K562 (cell line): ENCODE results near the gene ANKRD13A. TPM values are rescaled to one million over a fixed set of nuclear protein-coding genes. Genes with fewer than 3 reads are reported as not detected.

Experiments used
- ATAC-seq: fragments of 200-7000 bp; cut with Tn5 transposase; 3 replicates; pipeline ENCODE4 v1.9.1; 2020; ENCODE audit warnings: moderate library complexity
- BruUV-seq: library from RNA; stranded (reverse); fragments of 400-500 nt; replicated peaks from 2 replicates; lab custom pipeline; 2021; lab: Mats Ljungman, UMichigan
- CTCF ChIA-PET: fragments of 300-600 bp; formaldehyde crosslinking; extraction: SDS; loops from one replicate; lab custom pipeline; 2021; ENCODE audit warnings: low intra/inter-chr PET ratio; lab: Yijun Ruan, JAX
- POLR2A ChIA-PET: fragments of 300-600, 350-650 bp; sonication (Branson Sonifier 250); formaldehyde crosslinking; extraction: SDS; loops from one replicate; lab custom pipeline; 2021; ENCODE audit warnings: antibody characterized with exemption, inconsistent platforms; lab: Yijun Ruan, JAX
- DNase-seq, 4 experiments: peaks; one replicate each; pipeline versions ENCODE4 v3.0.0 to v3.0.0-alpha.2; 2011 to 2018; ENCODE audit warnings: low spot score in 3 of 4, mixed read lengths in 3 of 4; ENCODE audit errors: extremely low read depth in 1 of 4
- FAIRE-seq: peaks from 2 replicates; lab custom pipeline; 2011; peaks lifted over from hg19 to GRCh38; lab: Jason Lieb, UNC
- H2AFZ ChIP-seq: 2 replicates; pipeline ENCODE4 v1.6.0; 2011; ENCODE audit warnings: low read depth, low read length, control low read depth, inconsistent platforms
- H3K27ac ChIP-seq: fragments of 200-600 bp; 3 replicates; pipeline ENCODE4 v1.8.0; 2011; ENCODE audit warnings: low read depth, mild to moderate bottlenecking, control low read depth, inconsistent platforms, low read length, moderate library complexity, mixed read lengths; ENCODE audit errors: extremely low read depth
- H3K27me3 ChIP-seq, 2 experiments: fragments of 300-600 bp in 1 of 2; 2 replicates in 1 of 2; 3 replicates in 1 of 2; pipeline versions ENCODE4 v1.6.0 to v1.8.0; 2011; ENCODE audit warnings: inconsistent platforms in 2 of 2, low read length in 2 of 2, mild to moderate bottlenecking in 1 of 2, mixed read lengths in 1 of 2, moderate library complexity in 1 of 2; ENCODE audit not compliant: control insufficient read depth in 2 of 2, insufficient read depth in 2 of 2
- H3K36me3 ChIP-seq: fragments of 300-600 bp; 3 replicates; pipeline ENCODE4 v1.8.0; 2011; ENCODE audit warnings: mild to moderate bottlenecking, low read length, inconsistent platforms; ENCODE audit not compliant: control insufficient read depth, insufficient read depth
- H3K4me1 ChIP-seq, 2 experiments: fragments of 200-600 bp in 1 of 2; replicated peaks in 1 of 2; 2 replicates in 1 of 2; 3 replicates in 1 of 2; pipeline versions ENCODE4 v1.5.1 to v1.8.0; 2011; ENCODE audit warnings: inconsistent platforms in 2 of 2, low read length in 2 of 2, mild to moderate bottlenecking in 1 of 2, mixed read lengths in 1 of 2, moderate library complexity in 1 of 2; ENCODE audit not compliant: control insufficient read depth in 2 of 2, insufficient read depth in 2 of 2
- H3K4me2 ChIP-seq: 2 replicates; pipeline ENCODE4 v1.6.1; 2011; ENCODE audit warnings: low read length, control low read depth, inconsistent platforms, mixed read lengths; ENCODE audit not compliant: insufficient read depth
- H3K4me3 ChIP-seq: fragments of 200-600 bp; sonication (generic), shearing (Covaris generic); 2 replicates; pipeline ENCODE4 v1.5.1; 2016; ENCODE audit warnings: control low read depth, inconsistent platforms
- H3K79me2 ChIP-seq: fragments of 200-600 bp; 3 replicates; pipeline ENCODE4 v1.8.0; 2011; ENCODE audit warnings: low read length, inconsistent platforms; ENCODE audit not compliant: control insufficient read depth, insufficient read depth
- H3K9ac ChIP-seq, 2 experiments: 2 replicates each; pipeline versions ENCODE4 v1.6.0 to v1.6.1; 2011; ENCODE audit warnings: low read depth in 2 of 2, low read length in 2 of 2, control low read depth in 1 of 2, inconsistent platforms in 1 of 2, mild to moderate bottlenecking in 1 of 2, mixed read lengths in 1 of 2; ENCODE audit not compliant: insufficient read depth in 1 of 2
- H3K9me1 ChIP-seq: one replicate; pipeline ENCODE4 v1.6.0; 2011; ENCODE audit warnings: inconsistent platforms, mild to moderate bottlenecking, low read length, moderate library complexity; ENCODE audit not compliant: control insufficient read depth, insufficient read depth
- H3K9me3 ChIP-seq: replicated peaks from 2 replicates; pipeline ENCODE4 v1.5.1; 2011; ENCODE audit warnings: low read depth, low read length, inconsistent platforms; ENCODE audit not compliant: control insufficient read depth, insufficient read depth
- H4K20me1 ChIP-seq: replicated peaks from 2 replicates; pipeline ENCODE4 v1.6.1; 2011; ENCODE audit warnings: low read length, inconsistent platforms, mixed read lengths; ENCODE audit not compliant: control insufficient read depth, insufficient read depth
- ASH1L ChIP-seq: fragments of 450-650 bp; IDR thresholded peaks from 2 replicates; pipeline ENCODE4 v1.6.1; 2018; ENCODE audit warnings: borderline replicate concordance, mild to moderate bottlenecking, low read depth; ENCODE audit not compliant: partially characterized antibody
- BHLHE40 ChIP-seq: IDR thresholded peaks from 2 replicates; pipeline ENCODE4 v1.6.1; 2011; ENCODE audit warnings: low read length, improper control_type of control experiment
- DNMT1 ChIP-seq: fragments of 450-650 bp; IDR thresholded peaks from 2 replicates; pipeline ENCODE4 v1.6.1; 2016; ENCODE audit warnings: antibody characterized with exemption, mild to moderate bottlenecking
- HDAC3 ChIP-seq: fragments of 450-650 bp; IDR thresholded peaks from 2 replicates; pipeline ENCODE4 v1.6.1; 2018; ENCODE audit warnings: borderline replicate concordance, mild to moderate bottlenecking, moderate library complexity; ENCODE audit not compliant: partially characterized antibody
- RBBP5 ChIP-seq: fragments of 200-600 bp; sonication (generic); IDR thresholded peaks from 2 replicates; pipeline ENCODE4 v1.6.1; 2012; ENCODE audit warnings: borderline replicate concordance, mild to moderate bottlenecking, low read length, control low read depth, inconsistent platforms; ENCODE audit not compliant: insufficient read depth, poor library complexity, severe bottlenecking
- ZNF12 ChIP-seq: sonication (generic); formaldehyde crosslinking; IDR thresholded peaks from 2 replicates; pipeline ENCODE4 v1.4.0; 2020; ENCODE audit warnings: mild to moderate bottlenecking, missing genetic modification reagents
- ZNF121 ChIP-seq: sonication (generic); formaldehyde crosslinking; conservative IDR thresholded peaks from 2 replicates; pipeline ENCODE4 v1.8.0; 2022; ENCODE audit warnings: missing genetic modification reagents
- ZNF324 ChIP-seq: fragments of 250-450 bp; sonication (Bioruptor Pico); IDR thresholded peaks from 2 replicates; pipeline ENCODE4 v1.4.0; 2020; ENCODE audit warnings: mild to moderate bottlenecking
- WGBS: fragments of 100-300 bp; shearing (Covaris generic); methylation state at CpG from one replicate; pipeline ENCODE4 v1.1.6; 2016; ENCODE audit warnings: low coverage, mixed read lengths; ENCODE audit not compliant: insufficient coverage; ENCODE audit errors: missing lambda C conversion rate; 5-methylcytosine and 5-hydroxymethylcytosine counted together
- in situ Hi-C: fragments of 300-500 bp; cut with MboI; formaldehyde crosslinking; loops from 4 replicates; pipeline ENCODE4 v1.15.0; 2018; ENCODE audit warnings: inconsistent platforms, mixed read lengths
- intact Hi-C: fragments of 100-400 bp; cut with micrococcal nuclease; formaldehyde crosslinking; loops from 2 replicates; pipeline ENCODE4 v1.14.2; 2022
- polyA plus RNA-seq, 8 experiments: library from polyadenylated mRNA; depleted of rRNA in 4 of 8; stranded (reverse) in 5 of 8; unstranded in 3 of 8; fragments of >200 nt; fragmentation: Nextera tagmentation in 2 of 8; fragmentation: Illumina TruSeq in 1 of 8; extraction: Ambion mirVana in 2 of 8; extraction: Trizol in 1 of 8; gene quantifications; 2 replicates each; pipeline versions ENCODE4 v1.2.1 to v1.2.3, GENCODE V29; 2011 to 2014; ENCODE audit warnings: inconsistent platforms in 1 of 8, missing spikeins in 1 of 8
- total RNA-seq, 7 experiments: library from RNA; depleted of rRNA in 6 of 7; stranded (reverse); fragments of >200 nt in 6 of 7; fragmentation: Illumina TruSeq in 2 of 7; extraction: Trizol in 2 of 7; gene quantifications; 2 replicates each; pipeline versions ENCODE4 v1.2.1 to v1.2.3, GENCODE V29; 2011 to 2021; ENCODE audit warnings: low replicate concordance in 1 of 7
- TF ChIP-seq, protein P1 (sequence below), 2 experiments: fragments of 150-350 bp in 1 of 2; IDR thresholded peaks; 2 replicates each; pipeline ENCODE4 v1.6.1; 2012 to 2016; ENCODE audit warnings: low read depth in 2 of 2, low read length in 2 of 2, mild to moderate bottlenecking in 1 of 2, moderate library complexity in 1 of 2
- TF ChIP-seq, protein P2 (sequence below): fragments of 250-450 bp; sonication (Bioruptor Pico); IDR thresholded peaks from 2 replicates; pipeline ENCODE4 v1.5.0; 2021; ENCODE audit warnings: mild to moderate bottlenecking, borderline replicate concordance

ANKRD13A gene
- total and polyA plus RNA-seq, 9 of the 15 experiments (the other 6 are each of a cell fraction or from before 2014, with no cell fraction given) = 5.0 to 55.0 (median 41.5) TPM

DNA sequence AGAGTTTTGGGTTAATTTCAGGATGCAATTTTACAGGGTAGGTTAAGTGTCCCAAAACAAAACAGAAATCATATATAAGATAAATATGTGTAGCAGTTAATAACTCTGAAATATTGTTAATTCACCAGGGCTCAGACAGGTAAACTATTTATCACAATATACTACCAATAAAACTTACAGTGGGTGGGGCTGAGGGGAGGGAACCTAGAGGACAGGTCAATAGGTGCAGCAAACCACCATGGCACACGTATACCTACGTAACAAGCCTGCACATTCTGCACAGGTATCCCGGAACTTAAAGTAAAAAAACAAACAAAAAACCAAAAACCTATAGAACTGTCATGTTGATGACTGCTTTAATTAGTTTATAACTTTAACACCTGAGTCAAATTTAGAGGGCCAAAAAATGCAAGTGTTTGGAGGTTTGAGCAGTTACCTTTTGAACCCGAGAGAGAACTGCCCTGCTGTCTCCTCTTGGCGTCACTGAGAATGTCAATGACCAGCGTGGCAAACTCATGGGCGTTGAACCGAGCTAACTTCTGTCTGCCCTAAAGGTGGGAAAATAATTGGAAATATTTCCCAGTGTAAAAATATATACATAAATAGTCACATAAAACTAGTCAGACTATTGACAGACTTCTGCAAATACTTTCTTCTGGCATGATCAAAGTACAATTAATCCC is 39.7 kb upstream of the ANKRD13A start (continued):
- TF ChIP-seq, protein P1, sequence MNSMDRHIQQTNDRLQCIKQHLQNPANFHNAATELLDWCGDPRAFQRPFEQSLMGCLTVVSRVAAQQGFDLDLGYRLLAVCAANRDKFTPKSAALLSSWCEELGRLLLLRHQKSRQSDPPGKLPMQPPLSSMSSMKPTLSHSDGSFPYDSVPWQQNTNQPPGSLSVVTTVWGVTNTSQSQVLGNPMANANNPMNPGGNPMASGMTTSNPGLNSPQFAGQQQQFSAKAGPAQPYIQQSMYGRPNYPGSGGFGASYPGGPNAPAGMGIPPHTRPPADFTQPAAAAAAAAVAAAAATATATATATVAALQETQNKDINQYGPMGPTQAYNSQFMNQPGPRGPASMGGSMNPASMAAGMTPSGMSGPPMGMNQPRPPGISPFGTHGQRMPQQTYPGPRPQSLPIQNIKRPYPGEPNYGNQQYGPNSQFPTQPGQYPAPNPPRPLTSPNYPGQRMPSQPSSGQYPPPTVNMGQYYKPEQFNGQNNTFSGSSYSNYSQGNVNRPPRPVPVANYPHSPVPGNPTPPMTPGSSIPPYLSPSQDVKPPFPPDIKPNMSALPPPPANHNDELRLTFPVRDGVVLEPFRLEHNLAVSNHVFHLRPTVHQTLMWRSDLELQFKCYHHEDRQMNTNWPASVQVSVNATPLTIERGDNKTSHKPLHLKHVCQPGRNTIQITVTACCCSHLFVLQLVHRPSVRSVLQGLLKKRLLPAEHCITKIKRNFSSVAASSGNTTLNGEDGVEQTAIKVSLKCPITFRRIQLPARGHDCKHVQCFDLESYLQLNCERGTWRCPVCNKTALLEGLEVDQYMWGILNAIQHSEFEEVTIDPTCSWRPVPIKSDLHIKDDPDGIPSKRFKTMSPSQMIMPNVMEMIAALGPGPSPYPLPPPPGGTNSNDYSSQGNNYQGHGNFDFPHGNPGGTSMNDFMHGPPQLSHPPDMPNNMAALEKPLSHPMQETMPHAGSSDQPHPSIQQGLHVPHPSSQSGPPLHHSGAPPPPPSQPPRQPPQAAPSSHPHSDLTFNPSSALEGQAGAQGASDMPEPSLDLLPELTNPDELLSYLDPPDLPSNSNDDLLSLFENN (IDR thresholded peaks at IDR 0.05; ENCODE audit: low read depth in 2 of 2, low read length in 2 of 2) = no peak
- TF ChIP-seq RBBP5 (no peak), ZNF121 (CRISPR knock-in tag) (no peak), ZNF324 (CRISPR knock-in tag) (no peak), BHLHE40 (no peak), ZNF12 (no peak), DNMT1 (no peak)

- Histone ChIP-seq H3K4me3 (no peak overlapping the region), H3K9me3 (no peaks in the 10 kb centered on the region), H3K9ac (peak overlapping the region in 1 of 2 experiments; percentile 19; a peak in 1 of 4 replicates), H3K36me3 (peaks cover 55% of the 10 kb centered on the region; the same call in 2 of the 3 replicates), H3K79me2 (no peaks in the 10 kb centered on the region), H3K27me3 (no peaks in the 10 kb centered on the region), H2AFZ (no peak overlapping the region), H3K4me2 (no peak overlapping the region), H4K20me1 (no peaks in the 10 kb centered on the region), H3K9me1 (no peaks in the 10 kb centered on the region), H3K27ac (no peak overlapping the region), H3K4me1 (no peaks in the 10 kb centered on the region)
- BruUV-seq = no TSS peak
- FAIRE-seq (no peak), ATAC-seq (no peak), DNase-seq (no peak)
- ChIA-PET CTCF (no interaction called here), POLR2A (no interaction called here)
- in situ Hi-C loops (no loop called here), intact Hi-C loops (no loop called here)
- 92% methylated on average over 14 of the region's 14 CpGs for WGBS
- TF ChIP-seq HDAC3 (no peak), ASH1L (no peak)
- TF ChIP-seq, protein P2, sequence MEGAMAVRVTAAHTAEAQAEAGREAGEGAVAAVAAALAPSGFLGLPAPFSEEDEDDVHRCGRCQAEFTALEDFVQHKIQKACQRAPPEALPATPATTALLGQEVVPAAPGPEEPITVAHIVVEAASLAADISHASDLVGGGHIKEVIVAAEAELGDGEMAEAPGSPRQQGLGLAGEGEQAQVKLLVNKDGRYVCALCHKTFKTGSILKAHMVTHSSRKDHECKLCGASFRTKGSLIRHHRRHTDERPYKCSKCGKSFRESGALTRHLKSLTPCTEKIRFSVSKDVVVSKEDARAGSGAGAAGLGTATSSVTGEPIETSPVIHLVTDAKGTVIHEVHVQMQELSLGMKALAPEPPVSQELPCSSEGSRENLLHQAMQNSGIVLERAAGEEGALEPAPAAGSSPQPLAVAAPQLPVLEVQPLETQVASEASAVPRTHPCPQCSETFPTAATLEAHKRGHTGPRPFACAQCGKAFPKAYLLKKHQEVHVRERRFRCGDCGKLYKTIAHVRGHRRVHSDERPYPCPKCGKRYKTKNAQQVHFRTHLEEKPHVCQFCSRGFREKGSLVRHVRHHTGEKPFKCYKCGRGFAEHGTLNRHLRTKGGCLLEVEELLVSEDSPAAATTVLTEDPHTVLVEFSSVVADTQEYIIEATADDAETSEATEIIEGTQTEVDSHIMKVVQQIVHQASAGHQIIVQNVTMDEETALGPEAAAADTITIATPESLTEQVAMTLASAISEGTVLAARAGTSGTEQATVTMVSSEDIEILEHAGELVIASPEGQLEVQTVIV (CRISPR knock-in tag) = no peak
Measured at GRCh38 chr12:109961201-109961600, 38.0 kb upstream of the ANKRD13A start.
